ENCODE measurements around the gene ZNF217. TPM values are rescaled to one million over a fixed set of nuclear protein-coding genes. Genes with fewer than 3 reads are reported as not detected.

The ZNF217 gene
- total and polyA plus RNA-seq, 2 of the 8 experiments (the other 6 are each of a cell fraction or from before 2014, with no cell fraction given): 15.3 to 87.9 TPM

GRCh38 chr20:53595018-53595378 is 1.4 kb upstream of the ZNF217 start:
- Histone ChIP-seq H2BK5ac (ENCODE audit: low read depth, low read length) (no peak overlapping the region), H3K9ac (replicated peaks in 1 of 4; ENCODE audit: extremely low read depth in 1 of 4, low read depth in 3 of 4, low read length in 3 of 4) (peak overlapping the region in 1 of 4 experiments; percentile 56; a peak in 1 of 7 replicates), H2BK15ac (ENCODE audit: low read length) (no peak overlapping the region), H4K5ac (ENCODE audit: insufficient read length, low read depth, low read length) (peak overlapping the region; percentile 57), H2BK12ac (ENCODE audit: low read depth, low read length) (no peak overlapping the region), H3K4ac (replicated peaks; ENCODE audit: insufficient read length, low read depth, low read length) (no peak overlapping the region), H4K8ac (ENCODE audit: extremely low read depth, insufficient read depth, low read length) (no peak overlapping the region), H3K9me3 (ENCODE audit: insufficient read depth in 2 of 2, low read depth in 1 of 2, low read length in 1 of 2) (no peaks in the 10 kb centered on the region), H3K4me2 (ENCODE audit: insufficient read depth in 1 of 2, low read depth in 2 of 2, low read length in 2 of 2) (peak overlapping the region; percentile 36 to 80; a peak in 3 of 4 replicates), H3K36me3 (ENCODE audit: control insufficient read depth in 2 of 4, insufficient read depth in 4 of 4, low read length in 3 of 4) (no peaks in the 10 kb centered on the region), H3K18ac (ENCODE audit: extremely low read depth, low read length) (no peak overlapping the region), H2BK120ac (replicated peaks; ENCODE audit: low read depth, low read length) (no peak overlapping the region), H2AFZ (ENCODE audit: low read length) (no peak overlapping the region), H2BK20ac (ENCODE audit: low read length) (no peak overlapping the region), H4K20me1 (replicated peaks in 1 of 2; ENCODE audit: control insufficient read depth in 1 of 2, insufficient read depth in 2 of 2, low read length in 2 of 2) (no peaks in the 10 kb centered on the region), H3K27ac (ENCODE audit: low read depth, low read length) (0 out of 2 replicates have a peak overlapping the region, but pooled peaks have one; percentile 85), H4K91ac (replicated peaks; ENCODE audit: insufficient read length, low read length) (no peak overlapping the region), H3K23ac (ENCODE audit: insufficient read length) (no peak overlapping the region), H3K79me1 (ENCODE audit: low read depth, low read length) (no peaks in the 10 kb centered on the region), H2AK5ac (ENCODE audit: low read depth, low read length) (no peak overlapping the region), H3K23me2 (ENCODE audit: low read depth, low read length) (no peaks in the 10 kb centered on the region), H3K56ac (replicated peaks; ENCODE audit: insufficient read length, low read depth, low read length) (no peak overlapping the region), H3K4me1 (replicated peaks in 1 of 4; ENCODE audit: control insufficient read depth in 3 of 4, insufficient read depth in 4 of 4, low read length in 3 of 4) (peaks cover 3 to 19% (median 10%) of the 10 kb centered on the region in 4 experiments), H3K27me3 (replicated peaks in 1 of 4; ENCODE audit: control insufficient read depth in 3 of 4, extremely low read depth in 1 of 4, insufficient read depth in 3 of 4, low read length in 3 of 4) (no peaks in the 10 kb centered on the region), H3K14ac (ENCODE audit: insufficient read length) (no peak overlapping the region), H3K79me2 (ENCODE audit: control insufficient read depth in 1 of 2, insufficient read depth in 2 of 2, low read length in 2 of 2) (peaks cover 4 to 31% of the 10 kb centered on the region in 2 experiments; a peak in 3 of 4 replicates), H3K4me3 (ENCODE audit: extremely low read depth in 1 of 4, insufficient read depth in 2 of 4, low read depth in 3 of 4, low read length in 4 of 4) (peak overlapping the region; percentile 35 to 84 (median 46); a peak in 5 of 8 replicates)
- no peak for TF ChIP-seq SUZ12 (IDR thresholded peaks at IDR 0.05; ENCODE audit: low read length)
- TF ChIP-seq HDAC2 (IDR thresholded peaks at IDR 0.05; ENCODE audit: borderline replicate concordance in 1 of 2, low read depth in 2 of 2, low read length in 2 of 2): no peak
- no peak for TF ChIP-seq POLR2AphosphoS5 (IDR thresholded peaks at IDR 0.05; ENCODE audit: low read depth, low read length)
- no peak for TF ChIP-seq SAP30 (IDR thresholded peaks at IDR 0.05; ENCODE audit: insufficient read depth, insufficient replicate concordance, low read length)
- TF ChIP-seq ASH2L (IDR thresholded peaks at IDR 0.05; ENCODE audit: low read length): no peak
- WGBS, 2 experiments (ENCODE audit: extremely low coverage in 1 of 2, insufficient coverage in 1 of 2, insufficient read length in 1 of 2, insufficient replicate concordance in 2 of 2, low coverage in 1 of 2, low lambda C conversion rate in 2 of 2, missing lambda C conversion rate in 1 of 2): 12% methylated on average over 7 of the region's 7 CpGs; no CpG with 5 or more reads in 1 of the 2 experiments
- no peak for DNase-seq (ENCODE audit: low read depth in 1 of 2, low spot score in 2 of 2)
- ChIA-PET CTCF (ENCODE audit: partially characterized antibody) (interaction anchor here (0.6 to 1.0 kb wide), 4 partner anchors 210 to 1792 kb away, joined by 3 to 4 read pairs (median 3); partner anchors contain the start of gene PFDN4), POLR2A (ENCODE audit: partially characterized antibody) (interaction anchor here (1.2 to 2.0 kb wide), 3 partner anchors 17 to 172 kb away, joined by 3 to 5 read pairs (median 3); no protein-coding TSS in a partner anchor)
- FAIRE-seq: no peak

Measured in H1 (cell line).